ENCODE measurements around the gene PCYT1A.
"Not testable (repeated sequence)": the region's sequence is repeated elsewhere in the genome, so short reads cannot be mapped to it uniquely, and the experiment has no call there.

The PCYT1A gene

GRCh38 chr3:196214783-196215441, 72.6 kb downstream of the PCYT1A start:
- no peak for DNase-seq (ENCODE audit: low spot score)

GRCh38 chr3:196210673-196211556, 76.6 kb downstream of the PCYT1A start, which contains the start of gene ZDHHC19:
TSS of gene ZDHHC19 (minus strand) at chr3:196211400. CDS start at chr3:196211315, 85 bp downstream.
- no peak for DNase-seq (ENCODE audit: low spot score)

DNA sequence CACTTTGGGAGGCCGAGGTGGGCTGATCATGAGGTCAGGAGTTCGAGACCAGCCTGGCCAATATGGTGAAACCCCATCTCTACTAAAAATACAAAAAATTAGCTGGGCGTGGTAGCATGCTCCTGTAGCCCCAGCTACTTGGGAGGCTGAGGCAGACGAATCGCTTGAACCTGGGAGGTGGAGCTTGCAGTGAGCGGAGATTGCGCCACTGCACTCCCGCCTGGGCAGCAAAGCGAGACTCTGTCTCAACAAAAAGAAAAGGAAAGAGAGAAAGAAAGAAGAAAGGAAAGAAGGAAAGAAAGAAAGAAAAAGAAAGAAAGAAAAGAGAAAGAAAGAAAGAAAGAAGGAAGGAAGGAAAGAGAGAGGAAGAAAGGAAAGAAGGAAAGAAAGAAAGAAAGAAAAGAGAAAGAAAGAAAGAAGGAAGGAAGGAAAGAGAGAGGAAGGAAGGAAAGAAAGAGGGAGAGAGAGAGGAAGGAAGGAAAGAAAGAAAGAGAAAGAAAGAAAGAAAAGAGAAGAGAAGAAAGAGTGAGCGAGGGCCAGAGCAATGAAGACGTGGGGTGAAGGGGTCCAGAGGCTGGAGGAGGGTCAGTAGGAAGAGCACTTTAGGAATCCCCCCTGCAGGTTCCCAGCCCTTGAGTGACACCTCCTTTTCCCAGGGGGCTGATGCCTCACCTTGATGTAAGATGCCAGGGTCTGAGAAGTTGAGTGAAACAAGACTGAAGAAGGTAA, 77.4 kb downstream of the PCYT1A start:
- DNase-seq (ENCODE audit: low spot score) = not testable (repeated sequence)

- no peak for DNase-seq (ENCODE audit: low spot score)
These were observed 78.4 kb downstream of the PCYT1A start for GRCh38 chr3:196208942-196209695.

- peak; percentile 67 for DNase-seq (ENCODE audit: low spot score)
These were observed 79.5 kb downstream of the PCYT1A start for GRCh38 chr3:196207833-196208607.

DNA sequence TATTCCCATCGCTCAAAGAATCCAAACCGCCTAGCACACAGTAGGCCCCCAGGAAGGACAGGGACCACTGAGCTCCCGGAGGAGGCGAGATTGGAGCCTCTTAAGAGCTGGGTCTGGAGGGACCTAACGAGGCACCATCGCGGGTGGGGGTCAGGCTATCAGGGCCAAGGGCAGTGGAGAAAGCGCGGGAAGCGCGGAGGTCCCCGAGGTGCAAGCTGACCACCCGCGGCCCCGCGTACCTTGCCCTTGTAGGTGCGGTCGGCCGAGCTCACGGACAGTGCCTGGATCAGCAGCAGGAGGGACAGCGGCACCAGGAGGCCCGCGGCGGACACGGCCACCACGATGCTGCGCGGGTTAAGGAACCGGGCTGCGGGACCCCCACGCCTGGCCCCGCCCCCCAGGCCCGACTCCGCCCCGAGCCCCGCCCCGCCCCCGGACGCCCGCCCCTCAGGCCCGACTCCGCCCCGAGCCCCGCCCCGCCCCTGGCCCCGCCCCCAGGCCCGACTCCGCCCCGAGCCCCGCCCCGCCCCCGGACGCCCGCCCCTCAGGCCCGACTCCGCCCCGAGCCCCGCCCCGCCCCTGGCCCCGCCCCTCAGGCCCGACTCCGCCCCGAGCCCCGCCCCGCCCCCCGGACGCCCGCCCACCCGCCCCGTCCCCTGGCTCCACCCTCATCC, 80.2 kb downstream of the PCYT1A start:
- peak; percentile 49 for DNase-seq (ENCODE audit: low spot score)

GRCh38 chr3:196205442-196206205, 81.9 kb downstream of the PCYT1A start:
- DNase-seq (ENCODE audit: low spot score) = not testable (repeated sequence)

DNA sequence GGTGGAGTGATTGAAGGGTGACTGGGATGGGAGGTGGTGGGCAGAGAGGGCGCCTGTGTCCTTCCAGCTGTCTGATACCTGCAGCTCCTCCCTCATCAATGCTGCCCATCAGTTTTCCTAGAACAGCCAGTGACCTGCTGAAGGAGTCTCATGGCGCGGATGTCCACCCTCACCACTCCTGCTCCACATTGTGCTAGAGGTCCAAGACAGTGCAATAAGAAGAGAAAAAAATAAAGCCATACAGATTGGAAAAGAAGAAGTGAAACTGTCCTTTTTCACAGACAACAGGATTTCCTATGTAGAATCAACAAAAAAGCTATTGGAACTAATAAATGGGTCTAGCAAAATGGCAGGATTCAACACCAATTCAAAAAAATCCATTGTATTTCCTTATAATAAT, 83.7 kb downstream of the PCYT1A start:
- no peak for DNase-seq (ENCODE audit: low spot score)

GRCh38 chr3:196202516-196202970, 85.0 kb downstream of the PCYT1A start:
- no peak for DNase-seq (ENCODE audit: low spot score)

- DNase-seq (ENCODE audit: low spot score) = peak; percentile 33
These were observed 88.5 kb downstream of the PCYT1A start for GRCh38 chr3:196198771-196199753.

DNA sequence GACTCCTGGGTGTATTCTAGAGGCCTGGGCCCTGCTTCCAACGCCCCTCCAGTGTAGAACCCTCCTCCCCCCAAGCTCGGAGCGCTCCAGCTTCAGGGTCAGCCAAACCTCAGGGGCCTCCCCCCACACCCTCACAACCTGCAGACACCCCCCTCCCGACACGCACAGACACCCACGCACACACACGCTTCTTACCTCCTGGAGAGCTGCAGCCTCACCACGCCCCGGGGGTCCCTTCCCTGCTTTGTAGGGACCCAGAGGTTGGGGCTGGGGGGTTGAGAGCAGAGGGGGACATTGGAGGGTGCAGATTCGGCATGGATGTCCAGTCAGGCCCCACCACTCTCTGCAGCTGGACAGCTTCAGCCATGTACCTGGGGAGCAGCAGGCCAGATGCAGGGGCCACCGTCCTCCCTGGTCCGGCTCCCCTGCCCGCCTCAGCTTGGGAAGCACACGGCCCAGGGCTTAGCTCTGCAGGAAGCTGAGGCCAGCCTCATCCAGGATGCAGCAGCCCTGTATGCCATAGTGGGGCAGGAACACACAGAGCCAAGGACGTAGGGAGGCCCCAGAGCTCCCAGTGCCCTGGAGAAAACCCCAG, 89.3 kb downstream of the PCYT1A start:
- DNase-seq (ENCODE audit: low spot score) = no peak

GRCh38 chr3:196197524-196197923, 90.0 kb downstream of the PCYT1A start:
- DNase-seq (ENCODE audit: low spot score) = no peak

- DNase-seq (ENCODE audit: low spot score) = peak; percentile 45
These were observed 91.8 kb downstream of the PCYT1A start for GRCh38 chr3:196195664-196196265.

DNA sequence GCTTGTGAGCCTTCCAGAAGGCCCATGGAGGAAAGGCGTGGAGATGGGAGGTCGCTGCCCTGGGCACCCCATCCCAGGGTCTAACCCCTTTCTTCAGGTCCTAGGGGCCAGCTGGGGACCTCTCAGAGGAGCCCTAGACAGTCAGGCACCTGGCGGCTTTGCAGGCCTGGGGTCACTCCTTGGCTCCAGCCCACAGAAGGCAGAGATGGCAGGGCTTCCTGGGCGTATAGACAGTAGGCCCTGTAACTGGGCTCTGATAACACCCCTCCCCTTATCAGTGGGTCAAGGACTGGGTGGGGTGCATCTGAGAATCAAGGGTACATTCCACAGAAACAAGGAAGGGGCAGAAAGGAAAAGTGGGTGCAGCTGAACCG, 93.0 kb downstream of the PCYT1A start:
- peak; percentile 79 for DNase-seq (ENCODE audit: low spot score)

DNA sequence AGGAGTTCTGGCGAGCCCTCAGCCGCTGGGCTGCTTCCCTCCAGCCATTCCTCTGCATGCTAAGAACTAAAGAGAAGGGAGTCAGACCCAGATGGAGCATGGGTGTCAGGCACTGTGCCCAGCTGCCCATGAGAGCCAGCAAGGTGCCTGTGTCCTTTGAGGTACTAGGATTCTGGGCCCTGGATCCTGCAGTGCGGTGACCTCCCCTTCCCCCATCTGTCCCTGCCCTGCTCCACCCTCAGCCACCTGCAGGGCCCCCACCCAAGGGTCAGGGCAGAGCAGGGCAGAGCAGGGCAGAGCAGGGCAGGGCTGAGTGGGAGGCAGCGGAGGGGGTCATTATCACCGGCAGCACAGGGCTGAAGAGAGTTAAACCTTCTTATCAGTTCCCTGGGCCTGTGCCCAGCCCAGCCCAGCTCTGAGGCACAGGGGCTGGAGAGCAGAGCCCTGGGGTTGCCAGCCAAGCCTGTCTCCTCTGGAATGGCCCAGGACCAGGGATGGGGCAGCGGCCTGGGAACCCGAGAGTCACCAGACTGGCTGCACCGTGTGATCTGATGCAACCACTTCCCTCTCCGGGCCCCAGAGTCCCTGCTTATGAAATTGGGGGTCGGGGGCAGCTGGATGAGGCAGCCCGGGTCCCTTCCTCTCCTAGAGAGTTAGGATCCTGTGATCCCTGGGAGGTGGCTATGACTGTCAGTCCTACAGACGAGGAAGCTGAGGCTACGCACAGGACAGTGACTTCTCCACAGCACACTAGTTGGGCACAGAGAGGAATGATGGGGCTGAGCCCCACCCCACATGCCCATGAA, 93.6 kb downstream of the PCYT1A start:
- peak; percentile 92 for DNase-seq (ENCODE audit: low spot score)

GRCh38 chr3:196193133-196193735, 94.3 kb downstream of the PCYT1A start:
- peak; percentile 65 for DNase-seq (ENCODE audit: low spot score)

Data from hematopoietic multipotent progenitor cell treated with erythropoietin and hydrocortisone succinate and interleukin-3 and kit ligand, for 17 days (in vitro differentiated cells).